GM12878 (cell line): Measurements from ENCODE around the gene IFNL2. TPM values are rescaled to one million over a fixed set of nuclear protein-coding genes. Genes with fewer than 3 reads are reported as not detected.

Experiments used
- ATAC-seq: fragments of 200-7000 bp; cut with Tn5 transposase; 3 replicates; pipeline ENCODE4 v1.9.1; 2020; ENCODE audit warnings: mild to moderate bottlenecking, moderate library complexity
- BruUV-seq: library from RNA; stranded (reverse); fragments of 400-500 nt; replicated peaks from 2 replicates; lab custom pipeline; 2021; lab: Mats Ljungman, UMichigan
- CTCF ChIA-PET: fragments of 300-600 bp; sonication (Branson Sonifier 250); formaldehyde crosslinking; extraction: SDS; loops from one replicate; lab custom pipeline; 2021; ENCODE audit warnings: inconsistent platforms; lab: Yijun Ruan, JAX
- POLR2A ChIA-PET: fragments of 350-600 bp; formaldehyde crosslinking; extraction: SDS; loops from one replicate; lab custom pipeline; 2021; ENCODE audit warnings: inconsistent platforms; lab: Charles Lee
- RAD21 ChIA-PET: fragments of 300-600 bp; sonication (Branson Sonifier 250); formaldehyde crosslinking; loops from one replicate; lab custom pipeline; 2023; ENCODE audit warnings: antibody characterized with exemption; ENCODE audit not compliant: unreplicated experiment; lab: Charles Lee
- SMC1A ChIA-PET: fragments of 300-600 bp; sonication (Branson Sonifier 250); formaldehyde crosslinking; loops from one replicate; lab custom pipeline; 2023; ENCODE audit not compliant: unreplicated experiment, uncharacterized antibody; lab: Charles Lee
- DNase-seq: peaks from one replicate; pipeline ENCODE4 v3.0.0-alpha.2; 2011; ENCODE audit warnings: low read depth, low spot score
- FAIRE-seq: peaks from 3 replicates; lab custom pipeline; 2011; peaks lifted over from hg19 to GRCh38; lab: Jason Lieb, UNC
- H2AFZ ChIP-seq: 2 replicates; pipeline ENCODE4 v1.6.0; 2011; ENCODE audit warnings: low read depth, low read length, control low read depth; ENCODE audit not compliant: control insufficient read depth
- H3K27ac ChIP-seq: 2 replicates; pipeline ENCODE4 v1.5.1; 2011; ENCODE audit warnings: control low read depth; ENCODE audit not compliant: control insufficient read depth, insufficient read depth
- H3K27me3 ChIP-seq, 2 experiments: replicated peaks in 1 of 2; 2 replicates each; pipeline versions ENCODE4 v1.6.0 to v1.6.1; 2011; ENCODE audit warnings: low read length in 1 of 2; ENCODE audit not compliant: control insufficient read depth in 2 of 2, insufficient read depth in 2 of 2
- H3K36me3 ChIP-seq, 2 experiments: 2 replicates each; pipeline ENCODE4 v1.5.1; 2011; ENCODE audit warnings: low read length in 1 of 2; ENCODE audit not compliant: control insufficient read depth in 2 of 2, insufficient read depth in 2 of 2
- H3K4me1 ChIP-seq: 2 replicates; pipeline ENCODE4 v1.6.1; 2011; ENCODE audit warnings: mild to moderate bottlenecking, low read length, moderate library complexity, mixed read lengths; ENCODE audit not compliant: control insufficient read depth, insufficient read depth
- H3K4me2 ChIP-seq: 2 replicates; pipeline ENCODE4 v1.6.0; 2011; ENCODE audit warnings: control low read depth; ENCODE audit not compliant: control insufficient read depth, insufficient read depth
- H3K4me3 ChIP-seq: fragments of 200-600 bp; sonication (generic); 2 replicates; pipeline ENCODE4 v1.5.1; 2016
- H3K79me2 ChIP-seq: 2 replicates; pipeline ENCODE4 v1.6.0; 2011; ENCODE audit warnings: low read length; ENCODE audit not compliant: control insufficient read depth, insufficient read depth
- H3K9ac ChIP-seq: 2 replicates; pipeline ENCODE4 v1.8.0; 2011; ENCODE audit warnings: low read length, control low read depth, mixed read lengths; ENCODE audit not compliant: control insufficient read depth, insufficient read depth
- H3K9me3 ChIP-seq: replicated peaks from 3 replicates; pipeline ENCODE4 v1.5.1; 2011; ENCODE audit warnings: mild to moderate bottlenecking, low read length; ENCODE audit not compliant: control insufficient read depth, insufficient read depth
- H4K20me1 ChIP-seq: 2 replicates; pipeline ENCODE4 v1.6.0; 2011; ENCODE audit not compliant: control insufficient read depth, insufficient read depth
- ATF2 ChIP-seq: IDR thresholded peaks from 2 replicates; pipeline ENCODE4 v1.6.1; 2012; ENCODE audit warnings: low read length, inconsistent platforms
- CREB1 ChIP-seq: IDR thresholded peaks from 2 replicates; pipeline ENCODE4 v1.6.1; 2012; ENCODE audit warnings: low read depth, mild to moderate bottlenecking, inconsistent platforms
- E2F8 ChIP-seq: fragments of 450-650 bp; IDR thresholded peaks from 2 replicates; pipeline ENCODE4 v1.6.1; 2018; ENCODE audit warnings: mild to moderate bottlenecking, low read depth, moderate library complexity; ENCODE audit not compliant: partially characterized antibody
- IRF4 ChIP-seq: IDR thresholded peaks from 2 replicates; pipeline ENCODE4 v1.6.1; 2011; ENCODE audit warnings: low read depth, low read length
- SMAD1 ChIP-seq: fragments of 450-650 bp; IDR thresholded peaks from 2 replicates; pipeline ENCODE4 v1.6.1; 2018; ENCODE audit warnings: mild to moderate bottlenecking, low read depth; ENCODE audit not compliant: partially characterized antibody
- WGBS: methylation state at CpG from one replicate; pipeline ENCODE4 v1.1.6; 2016; ENCODE audit warnings: low lambda C conversion rate; ENCODE audit not compliant: insufficient replicate concordance, insufficient coverage; ENCODE audit errors: missing lambda C conversion rate; 5-methylcytosine and 5-hydroxymethylcytosine counted together
- in situ Hi-C: fragments of 300-500 bp; cut with MboI; formaldehyde crosslinking; loops from 9 replicates; pipeline ENCODE4 v1.14.3; 2018; ENCODE audit warnings: mixed read lengths
- intact Hi-C: fragments of 100-400 bp; cut with micrococcal nuclease; formaldehyde crosslinking; loops from one replicate; pipeline ENCODE4 v1.14.2; 2022; ENCODE audit not compliant: unreplicated experiment
- polyA plus RNA-seq, 11 experiments: library from polyadenylated mRNA; depleted of rRNA in 4 of 11; unstranded in 6 of 11; stranded (reverse) in 5 of 11; fragments of >200 nt; fragmentation: Nextera tagmentation in 4 of 11; fragmentation: Illumina TruSeq in 1 of 11; extraction: Ambion mirVana in 4 of 11; extraction: Trizol in 1 of 11; gene quantifications; 1 replicate in 1 of 11; 2 replicates in 10 of 11; pipeline versions ENCODE4 v1.2.1 to v1.2.3, GENCODE V29; 2011 to 2016; ENCODE audit warnings: inconsistent platforms in 2 of 11, missing spikeins in 2 of 11, low read depth in 1 of 11
- total RNA-seq, 4 experiments: library from RNA; depleted of rRNA in 3 of 4; stranded (reverse); fragments of >200 nt in 3 of 4; fragmentation: Illumina TruSeq in 1 of 4; extraction: Trizol in 1 of 4; gene quantifications; 2 replicates each; pipeline versions ENCODE4 v1.2.1 to v1.2.3, GENCODE V29; 2013 to 2021

Gene IFNL2
- total and polyA plus RNA-seq, 10 of the 15 experiments (the other 5 are each of a cell fraction or from before 2014, with no cell fraction given), result 0.24 TPM; not detected in 9

- POLR2A ChIA-PET, result no interaction called here
- no peak overlapping the region for H3K4me3 ChIP-seq
- SMC1A ChIA-PET, result interaction anchor here (0.8 kb wide), 1 partner anchor 75 kb away, joined by 3 read pairs; the partner anchor contains the start of genes MED29 and PAF1
- H3K9ac ChIP-seq, result no peak overlapping the region
- ATAC-seq, result no peak
- no peaks in the 10 kb centered on the region for H3K9me3 ChIP-seq
- H3K36me3 ChIP-seq, result no peaks in the 10 kb centered on the region; a peak in 1 of 4 replicates
- in situ Hi-C loops (no loop called here), intact Hi-C loops (no loop called here)
- FAIRE-seq, result no peak
- no peak overlapping the region for H3K27ac ChIP-seq
- CTCF ChIA-PET, result interaction anchor here (1.0 kb wide), 1 partner anchor 10 kb away, joined by 4 read pairs; no protein-coding TSS in a partner anchor
- no peaks in the 10 kb centered on the region for H4K20me1 ChIP-seq
- WGBS, result 70% methylated on average over 9 of the region's 12 CpGs
- H3K79me2 ChIP-seq, result no peaks in the 10 kb centered on the region
- no peak overlapping the region for H2AFZ ChIP-seq
- H3K4me2 ChIP-seq, result no peak overlapping the region
- no peaks in the 10 kb centered on the region for H3K4me1 ChIP-seq
- BruUV-seq, result no TSS peak
- H3K27me3 ChIP-seq, result no peaks in the 10 kb centered on the region; a peak in 1 of 4 replicates
- no peak for DNase-seq
- TF ChIP-seq E2F8 (no peak), ATF2 (no peak), CREB1 (no peak), SMAD1 (no peak), IRF4 (no peak)
- TF ChIP-seq, all 136 proteins: peak for 0
- RAD21 ChIA-PET, result no interaction called here
Measured at GRCh38 chr19:39316627-39317321, 48.6 kb downstream of the IFNL2 start.
